Stimulated activated CD4-positive, alpha-beta T cell treated with anti-CD3 and anti-CD28 coated beads, Interleukin-12 subunit alpha, Interleukin-12 subunit beta, amount 100 ng/mL, for 4 hours (primary cell): ENCODE results near the gene RMRP.
A peak's percentile ranks its signal among the peaks of the same experiment; 100 is the strongest.

Source experiments
- DNase-seq: peaks from one replicate; pipeline ENCODE4 v3.0.0-alpha.2; 2020

Gene RMRP

DNA sequence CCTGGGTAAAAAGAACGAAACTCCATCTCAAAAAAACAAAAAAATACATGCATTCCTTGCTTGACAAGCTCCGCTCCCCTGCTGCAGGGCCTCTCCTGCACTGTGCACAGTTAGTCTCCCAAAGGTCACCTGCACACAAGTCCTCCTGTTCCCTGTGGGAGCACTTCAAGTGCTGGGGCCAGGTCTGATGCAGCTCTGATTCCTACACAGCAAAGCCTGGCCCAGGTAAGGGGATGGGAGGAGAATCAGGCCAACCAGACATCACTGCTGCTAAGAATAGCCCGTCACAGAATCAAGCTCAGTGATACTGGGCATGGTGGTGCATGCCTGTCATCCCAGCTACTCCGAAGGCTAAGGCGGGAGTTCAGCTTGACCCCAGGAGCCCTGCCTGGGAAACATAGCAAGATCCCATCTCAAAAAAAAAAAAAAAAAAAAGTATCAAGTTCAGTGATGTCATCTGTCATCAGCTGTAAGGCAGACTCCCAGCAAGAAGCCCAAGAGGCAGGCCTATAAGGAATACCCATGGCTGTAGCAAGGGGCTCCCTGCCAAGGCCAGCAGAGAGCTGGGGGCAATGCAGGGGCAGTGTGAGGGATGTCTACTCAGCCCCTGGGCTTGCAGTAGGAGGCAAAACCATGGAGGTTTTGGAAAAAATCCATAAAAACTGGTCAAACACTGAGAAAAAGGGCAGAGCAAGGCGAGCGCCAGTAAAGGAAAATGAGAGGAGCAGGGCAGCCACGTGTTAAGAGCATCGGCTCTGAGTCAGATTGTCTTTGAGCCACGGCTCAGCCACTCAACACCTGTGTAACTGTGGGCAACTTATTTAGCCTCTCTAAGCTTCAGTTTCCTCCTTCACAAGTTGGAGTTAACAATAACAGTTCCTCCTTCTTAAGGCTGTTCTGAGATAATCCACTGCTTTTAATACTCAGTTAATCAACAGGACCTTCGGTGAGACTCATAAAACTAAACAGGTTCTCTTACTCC is 28.7 kb upstream of the RMRP start:
- DNase-seq: no peak

DNA sequence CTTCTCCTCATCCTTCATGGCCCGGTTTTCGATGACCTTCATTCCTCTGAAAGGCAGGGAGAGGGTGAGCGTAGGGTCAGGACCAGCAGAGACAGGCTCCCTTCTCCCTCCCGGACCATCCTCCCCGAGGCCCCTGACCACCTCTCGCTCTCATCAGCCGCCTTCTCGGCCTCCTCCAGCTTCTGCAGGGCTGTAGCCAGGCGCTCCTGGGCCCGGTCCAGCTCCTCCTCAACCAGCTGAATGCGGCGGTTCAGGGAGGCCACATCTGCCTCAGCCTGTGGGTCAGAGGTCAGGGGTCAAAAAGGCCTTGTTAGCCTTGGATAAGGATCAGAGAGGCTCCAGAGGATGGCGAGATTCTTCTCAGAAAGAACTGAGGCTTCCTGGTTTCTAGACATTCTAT is 27.7 kb upstream of the RMRP start:
- DNase-seq: no peak

DNA sequence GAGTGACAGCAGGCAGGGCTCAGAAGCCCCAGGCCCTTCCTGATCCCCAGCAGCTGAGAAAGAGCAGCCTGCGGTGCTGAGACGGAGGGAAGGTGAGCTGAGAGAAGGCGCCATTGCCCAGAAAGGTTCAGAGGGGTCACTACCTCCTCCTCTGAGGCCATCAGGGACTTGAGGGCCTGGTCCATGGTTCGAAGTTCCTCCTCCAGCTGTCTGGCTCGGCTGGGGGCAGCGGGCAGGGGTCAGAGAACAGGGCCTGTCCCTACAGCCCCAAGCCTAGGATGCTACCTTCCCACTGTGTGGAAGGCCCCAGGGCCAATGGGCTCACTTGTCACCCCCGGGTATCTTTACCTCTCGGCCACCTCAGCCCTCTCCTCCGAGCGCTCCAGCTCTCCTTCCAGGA is 27.1 kb upstream of the RMRP start:
- no peak for DNase-seq

DNA sequence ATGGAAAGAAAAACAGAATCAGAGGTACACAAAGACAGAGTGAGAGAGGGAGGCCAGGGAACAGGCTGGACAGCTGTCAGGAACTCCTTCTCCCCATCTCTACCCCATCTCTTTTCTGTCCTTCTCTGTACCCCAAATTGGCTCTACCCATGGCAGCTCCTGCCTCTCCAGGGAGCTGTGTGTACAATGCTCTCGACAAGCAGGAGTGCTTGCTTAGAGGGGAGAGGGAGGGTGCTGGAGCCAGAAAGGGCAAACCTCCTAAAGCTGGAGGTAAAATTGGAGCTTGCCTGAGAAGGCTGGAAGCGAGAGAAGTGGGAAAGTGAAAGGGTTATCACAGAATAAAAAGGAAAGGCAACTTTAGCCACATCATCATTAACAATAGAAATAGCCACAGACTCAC is 25.5 kb upstream of the RMRP start:
- no peak for DNase-seq

- DNase-seq: no peak
These were observed 24.9 kb upstream of the RMRP start for GRCh38 chr9:35682520-35683315.

DNA sequence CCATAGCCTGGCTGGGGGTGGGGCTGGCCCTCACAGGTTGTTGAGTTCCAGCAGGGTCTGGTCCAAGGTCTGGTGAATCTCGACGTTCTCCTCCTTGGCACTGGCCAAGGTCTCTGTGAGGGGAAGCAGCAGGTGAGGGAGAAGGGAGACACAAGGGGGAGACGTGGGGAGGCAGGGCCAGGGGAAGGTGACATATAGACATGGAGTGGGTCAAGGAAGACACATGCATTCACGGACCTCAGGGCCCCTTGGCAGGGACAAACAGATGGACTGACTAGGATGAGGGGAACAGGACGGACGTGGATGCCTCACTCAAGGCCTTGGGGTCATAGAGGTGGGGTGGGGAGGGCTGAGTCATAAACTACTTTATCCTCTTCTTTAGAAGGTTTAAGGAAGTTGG is 24.2 kb upstream of the RMRP start:
- no peak for DNase-seq

DNA sequence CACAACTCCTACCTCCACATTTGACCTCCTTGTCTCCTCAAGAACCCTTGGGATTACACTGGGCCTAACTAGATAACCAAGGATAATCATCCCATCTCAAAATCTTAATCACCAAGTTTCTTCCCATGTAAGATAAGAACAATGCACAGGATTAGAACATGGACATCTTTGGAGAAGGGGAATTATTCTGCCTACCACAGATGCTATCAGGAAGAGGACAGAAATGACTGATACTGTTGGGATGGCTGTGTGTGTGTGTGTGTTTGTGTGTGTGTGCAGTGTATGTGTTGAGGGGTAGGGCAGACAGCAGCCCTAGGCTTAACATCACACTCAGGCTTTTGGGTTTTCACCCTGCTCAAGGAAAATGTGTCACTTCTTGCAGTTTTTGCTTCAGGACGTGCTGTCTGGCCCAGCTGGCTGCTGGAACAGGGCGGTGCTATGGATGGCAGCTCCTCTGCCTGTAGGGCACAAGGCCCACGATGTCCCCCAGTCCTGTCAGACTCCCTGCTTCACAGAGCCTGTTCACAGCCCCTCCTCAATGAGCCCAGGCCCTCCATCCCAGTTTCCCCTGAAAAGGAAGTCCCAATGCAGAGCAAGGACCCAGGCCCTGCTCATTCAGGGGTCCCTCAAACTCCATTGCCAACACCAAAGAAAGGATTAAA is 23.7 kb upstream of the RMRP start:
- DNase-seq: no peak

DNA sequence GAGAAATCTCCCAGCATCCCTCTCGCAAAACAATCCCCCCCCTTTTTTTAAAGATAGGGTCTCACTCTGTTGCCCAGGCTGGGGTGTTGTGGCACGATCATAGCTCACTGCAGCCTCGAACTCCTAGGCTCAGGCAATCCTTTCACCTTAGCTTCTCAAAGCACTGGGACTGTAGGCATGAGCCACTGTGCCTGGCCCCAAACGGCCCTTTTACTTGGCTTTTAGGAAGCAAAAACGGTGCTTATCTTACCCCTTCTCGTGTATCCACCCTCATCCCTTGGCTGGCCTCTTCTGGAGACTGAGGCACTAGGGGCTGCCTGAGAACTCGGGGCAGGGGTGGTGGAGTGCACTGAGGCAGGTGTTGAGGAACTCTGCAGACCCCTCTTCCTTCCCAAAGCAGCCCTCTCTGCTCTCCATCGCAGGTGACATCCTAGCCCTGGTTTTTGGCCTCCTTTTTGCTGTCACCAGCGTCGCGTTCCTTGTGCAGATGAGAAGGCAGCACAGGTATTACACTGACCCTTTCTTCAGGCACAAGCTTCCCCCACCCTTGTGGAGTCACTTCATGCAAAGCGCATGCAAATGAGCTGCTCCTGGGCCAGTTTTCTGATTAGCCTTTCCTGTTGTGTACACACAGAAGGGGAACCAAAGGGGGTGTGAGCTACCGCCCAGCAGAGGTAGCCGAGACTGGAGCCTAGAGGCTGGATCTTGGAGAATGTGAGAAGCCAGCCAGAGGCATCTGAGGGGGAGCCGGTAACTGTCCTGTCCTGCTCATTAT is 22.7 kb upstream of the RMRP start:
- DNase-seq: no peak

DNA sequence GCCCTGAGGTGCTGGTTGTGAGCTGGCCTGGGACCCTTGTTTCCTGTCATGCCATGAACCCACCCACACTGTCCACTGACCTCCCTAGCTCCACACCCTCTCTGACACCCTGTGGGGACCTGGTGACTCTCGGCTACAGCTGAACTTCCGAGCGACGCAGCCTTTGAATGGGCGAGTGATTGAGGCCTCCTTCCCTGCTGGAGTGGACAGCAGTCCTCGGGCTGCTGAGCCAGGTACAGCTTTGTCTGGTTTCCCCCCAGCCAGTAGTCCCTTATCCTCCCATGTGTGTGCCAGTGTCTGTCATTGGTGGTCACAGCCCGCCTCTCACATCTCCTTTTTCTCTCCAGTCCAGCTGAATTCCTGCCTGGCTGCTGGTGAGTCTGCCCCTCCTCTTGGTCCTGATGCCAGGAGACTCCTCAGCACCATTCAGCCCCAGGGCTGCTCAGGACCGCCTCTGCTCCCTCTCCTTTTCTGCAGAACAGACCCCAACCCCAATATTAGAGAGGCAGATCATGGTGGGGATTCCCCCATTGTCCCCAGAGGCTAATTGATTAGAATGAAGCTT is 22.0 kb upstream of the RMRP start:
- no peak for DNase-seq

DNA sequence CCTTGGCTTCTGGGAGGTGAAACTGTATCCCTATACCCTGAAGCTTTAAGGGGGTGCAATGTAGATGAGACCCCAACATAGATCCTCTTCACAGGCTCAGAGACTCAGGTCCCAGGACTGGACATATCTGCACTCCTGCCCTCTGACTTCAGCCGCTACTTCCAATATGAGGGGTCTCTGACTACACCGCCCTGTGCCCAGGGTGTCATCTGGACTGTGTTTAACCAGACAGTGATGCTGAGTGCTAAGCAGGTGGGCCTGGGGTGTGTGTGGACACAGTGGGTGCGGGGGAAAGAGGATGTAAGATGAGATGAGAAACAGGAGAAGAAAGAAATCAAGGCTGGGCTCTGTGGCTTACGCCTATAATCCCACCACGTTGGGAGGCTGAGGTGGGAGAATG is 21.3 kb upstream of the RMRP start:
- DNase-seq: no peak

DNA sequence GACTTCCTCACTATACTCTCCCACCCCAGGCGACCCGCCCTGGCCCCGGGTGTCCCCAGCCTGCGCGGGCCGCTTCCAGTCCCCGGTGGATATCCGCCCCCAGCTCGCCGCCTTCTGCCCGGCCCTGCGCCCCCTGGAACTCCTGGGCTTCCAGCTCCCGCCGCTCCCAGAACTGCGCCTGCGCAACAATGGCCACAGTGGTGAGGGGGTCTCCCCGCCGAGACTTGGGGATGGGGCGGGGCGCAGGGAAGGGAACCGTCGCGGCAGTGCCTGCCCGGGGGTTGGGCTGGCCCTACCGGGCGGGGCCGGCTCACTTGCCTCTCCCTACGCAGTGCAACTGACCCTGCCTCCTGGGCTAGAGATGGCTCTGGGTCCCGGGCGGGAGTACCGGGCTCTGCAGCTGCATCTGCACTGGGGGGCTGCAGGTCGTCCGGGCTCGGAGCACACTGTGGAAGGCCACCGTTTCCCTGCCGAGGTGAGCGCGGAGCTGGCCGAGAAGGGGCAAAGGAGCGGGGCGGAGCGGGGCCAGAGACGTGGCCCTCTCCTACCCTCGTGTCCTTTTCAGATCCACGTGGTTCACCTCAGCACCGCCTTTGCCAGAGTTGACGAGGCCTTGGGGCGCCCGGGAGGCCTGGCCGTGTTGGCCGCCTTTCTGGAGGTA is 18.0 kb upstream of the RMRP start:
- peak; percentile 28 for DNase-seq

- DNase-seq: no peak
These were observed 17.4 kb upstream of the RMRP start for GRCh38 chr9:35675204-35675603.

GRCh38 chr9:35674025-35674361 is 16.2 kb upstream of the RMRP start:
- DNase-seq: no peak

DNA sequence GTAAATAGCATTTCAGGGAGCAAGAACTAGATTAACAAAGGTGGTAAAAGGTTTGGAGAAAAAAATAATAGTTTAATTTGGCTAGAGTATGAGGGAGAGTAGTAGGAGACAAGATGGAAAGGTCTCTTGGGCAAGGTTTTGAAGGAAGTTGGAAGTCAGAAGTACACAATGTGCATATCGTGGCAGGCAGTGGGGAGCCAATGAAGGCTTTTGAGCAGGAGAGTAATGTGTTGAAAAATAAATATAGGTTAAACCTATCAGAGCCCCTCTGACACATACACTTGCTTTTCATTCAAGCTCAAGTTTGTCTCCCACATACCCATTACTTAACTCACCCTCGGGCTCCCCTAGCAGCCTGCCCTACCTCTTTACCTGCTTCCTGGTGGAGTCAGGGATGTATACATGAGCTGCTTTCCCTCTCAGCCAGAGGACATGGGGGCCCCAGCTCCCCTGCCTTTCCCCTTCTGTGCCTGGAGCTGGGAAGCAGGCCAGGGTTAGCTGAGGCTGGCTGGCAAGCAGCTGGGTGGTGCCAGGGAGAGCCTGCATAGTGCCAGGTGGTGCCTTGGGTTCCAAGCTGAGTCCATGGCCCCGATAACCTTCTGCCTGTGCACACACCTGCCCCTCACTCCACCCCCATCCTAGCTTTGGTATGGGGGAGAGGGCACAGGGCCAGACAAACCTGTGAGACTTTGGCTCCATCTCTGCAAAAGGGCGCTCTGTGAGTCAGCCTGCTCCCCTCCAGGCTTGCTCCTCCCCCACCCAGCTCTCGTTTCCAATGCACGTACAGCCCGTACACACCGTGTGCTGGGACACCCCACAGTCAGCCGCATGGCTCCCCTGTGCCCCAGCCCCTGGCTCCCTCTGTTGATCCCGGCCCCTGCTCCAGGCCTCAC is 15.6 kb upstream of the RMRP start, which contains the start of gene CA9:
Gene CA9 (plus strand): TSS at position 797 of the 893 bp plus-strand sequence. CDS start 32 bp downstream, at position 829.
- DNase-seq: no peak

DNA sequence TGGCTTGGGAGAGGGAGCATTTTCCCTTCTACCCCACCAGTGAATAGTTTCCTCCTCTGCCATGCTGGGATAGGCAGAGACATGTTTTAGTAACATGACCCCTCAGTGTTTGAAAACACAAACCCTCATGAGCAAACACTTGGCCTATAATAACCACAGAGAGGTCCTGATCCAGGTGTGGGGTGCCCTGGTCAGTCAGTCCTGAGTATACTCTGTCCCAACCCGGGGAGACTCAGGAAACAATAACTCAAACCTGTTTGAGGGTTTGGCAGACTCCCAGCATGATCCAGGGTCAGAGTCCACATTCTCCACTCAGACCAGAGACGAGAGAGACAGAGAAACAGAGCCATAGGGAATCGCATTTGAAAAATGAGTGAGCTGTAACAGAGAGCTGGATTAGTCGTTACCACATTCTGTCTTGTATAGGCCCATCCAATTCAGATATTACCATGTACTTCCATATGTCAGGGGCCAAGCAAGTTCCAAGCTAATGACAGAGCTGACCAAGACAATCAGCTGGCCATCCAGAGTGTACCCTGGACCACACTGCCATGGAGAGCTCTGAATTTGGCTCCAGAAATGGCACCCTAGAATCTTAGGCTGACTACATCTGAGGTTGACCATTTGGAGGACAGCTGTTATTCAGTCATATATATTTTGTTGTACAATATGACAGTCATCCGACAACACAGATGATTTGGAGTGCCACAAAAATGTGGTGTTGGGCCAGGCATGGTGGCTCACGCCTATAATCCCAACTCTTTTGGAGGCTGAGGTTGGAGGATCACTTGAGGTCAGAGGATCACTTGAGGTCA is 11.7 kb upstream of the RMRP start:
- no peak for DNase-seq

DNA sequence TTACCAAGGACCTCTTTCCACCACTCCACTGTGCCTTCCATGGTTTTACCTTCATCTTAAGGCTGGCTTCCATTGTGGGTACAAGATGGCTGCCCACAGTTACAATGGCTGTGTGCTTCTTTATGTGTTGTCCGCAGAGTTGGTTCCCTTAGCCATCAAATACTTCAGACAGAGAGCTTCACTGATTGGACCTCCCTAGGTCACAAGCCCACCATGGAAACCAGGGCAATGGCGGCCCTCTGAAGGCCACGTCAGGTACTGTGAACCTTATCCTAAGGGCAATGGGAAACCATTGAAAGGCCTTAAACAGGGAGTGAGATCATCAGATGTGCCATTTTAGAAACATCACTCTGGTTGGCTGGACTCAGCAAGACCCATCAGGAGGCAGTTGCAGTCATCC is 10.1 kb upstream of the RMRP start:
- no peak for DNase-seq

- no peak for DNase-seq
These were observed 8.7 kb upstream of the RMRP start for GRCh38 chr9:35666549-35666948.

- no peak for DNase-seq
These were observed 8.2 kb upstream of the RMRP start for GRCh38 chr9:35666045-35666444.

- DNase-seq: no peak
These were observed 7.6 kb upstream of the RMRP start for GRCh38 chr9:35665471-35665818.
